ENCODE measurements around the gene SSPN. TPM values are rescaled to one million over a fixed set of nuclear protein-coding genes. Genes with fewer than 3 reads are reported as not detected.

Gene SSPN
- total RNA-seq, 1 experiment from 2014 or later: 0.17 TPM

GRCh38 chr12:26271889-26272492, 76.6 kb downstream of the SSPN start (continued):
- no peak for TF ChIP-seq CEBPB (IDR thresholded peaks at IDR 0.05; ENCODE audit: low read depth)
- no peak for TF ChIP-seq POLR2AphosphoS5 (IDR thresholded peaks at IDR 0.05; ENCODE audit: low read depth, low read length)
- TF ChIP-seq MAX (IDR thresholded peaks at IDR 0.05): no peak
- TF ChIP-seq FOSL1 (IDR thresholded peaks at IDR 0.05; ENCODE audit: low read depth): no peak
- no peak for TF ChIP-seq ELF1 (IDR thresholded peaks at IDR 0.05; ENCODE audit: borderline replicate concordance, low read depth)
- no peak for TF ChIP-seq SIN3A (IDR thresholded peaks at IDR 0.05; ENCODE audit: low read depth)
- TF ChIP-seq EGR1 (IDR thresholded peaks at IDR 0.05; ENCODE audit: low read depth): no peak
- TF ChIP-seq JUND (IDR thresholded peaks at IDR 0.05): no peak
- no peak for TF ChIP-seq EZH2phosphoT487 (IDR thresholded peaks at IDR 0.05; ENCODE audit: borderline replicate concordance)

GRCh38 chr12:26272851-26273250, 77.5 kb downstream of the SSPN start:
- Histone ChIP-seq H3K79me2 (ENCODE audit: insufficient read depth, low read length) (no peaks in the 10 kb centered on the region), H3K4me2 (ENCODE audit: low read length) (no peak overlapping the region), H2AFZ (ENCODE audit: low read depth, low read length, poor library complexity, severe bottlenecking) (no peak overlapping the region), H3K9me2 (ENCODE audit: insufficient read depth) (no peaks in the 10 kb centered on the region), H3K9ac (ENCODE audit: low read length) (no peak overlapping the region), H3K4me1 (ENCODE audit: control insufficient read depth in 1 of 2, insufficient read depth in 2 of 2, low read length in 2 of 2) (peaks cover 0 to 15% of the 10 kb centered on the region in 2 experiments; a peak in 2 of 4 replicates), H3K27ac (ENCODE audit: low read depth, low read length) (no peak overlapping the region), H3K4me3 (replicated peaks in 1 of 2; ENCODE audit: low read depth in 1 of 2, low read length in 2 of 2) (no peak overlapping the region), H3K9me3 (ENCODE audit: control insufficient read depth in 1 of 2, insufficient read depth in 1 of 2, low read depth in 1 of 2, low read length in 2 of 2) (no peaks in the 10 kb centered on the region), H3K36me3 (ENCODE audit: control insufficient read depth in 1 of 2, insufficient read depth in 2 of 2, low read length in 2 of 2) (no peaks in the 10 kb centered on the region), H3K27me3 (ENCODE audit: insufficient read depth, low read length) (no peaks in the 10 kb centered on the region), H4K20me1 (ENCODE audit: insufficient read depth) (no peaks in the 10 kb centered on the region)
- ChIA-PET CTCF (no interaction called here), POLR2A (no interaction called here), RAD21 (ENCODE audit: low non-redundant PET in 1 of 2, low total read pairs in 2 of 2, uncharacterized antibody in 2 of 2, unreplicated experiment in 2 of 2) (no interaction called here)
- no TSS peak for BruUV-seq (replicated peaks)
- DNase-seq (ENCODE audit: low read depth, low spot score) (no peak), ATAC-seq (no peak)
- intact Hi-C loops (cut with micrococcal nuclease): no loop called here
- no peak for TF ChIP-seq SP1 (IDR thresholded peaks at IDR 0.05; ENCODE audit: low read depth)
- TF ChIP-seq EZH2 (IDR thresholded peaks at IDR 0.05): no peak
- no peak for TF ChIP-seq JUND (IDR thresholded peaks at IDR 0.05)

Measured in HCT116 (cell line).